Measurements from ENCODE around the gene PRKCH.

Gene PRKCH

DNA sequence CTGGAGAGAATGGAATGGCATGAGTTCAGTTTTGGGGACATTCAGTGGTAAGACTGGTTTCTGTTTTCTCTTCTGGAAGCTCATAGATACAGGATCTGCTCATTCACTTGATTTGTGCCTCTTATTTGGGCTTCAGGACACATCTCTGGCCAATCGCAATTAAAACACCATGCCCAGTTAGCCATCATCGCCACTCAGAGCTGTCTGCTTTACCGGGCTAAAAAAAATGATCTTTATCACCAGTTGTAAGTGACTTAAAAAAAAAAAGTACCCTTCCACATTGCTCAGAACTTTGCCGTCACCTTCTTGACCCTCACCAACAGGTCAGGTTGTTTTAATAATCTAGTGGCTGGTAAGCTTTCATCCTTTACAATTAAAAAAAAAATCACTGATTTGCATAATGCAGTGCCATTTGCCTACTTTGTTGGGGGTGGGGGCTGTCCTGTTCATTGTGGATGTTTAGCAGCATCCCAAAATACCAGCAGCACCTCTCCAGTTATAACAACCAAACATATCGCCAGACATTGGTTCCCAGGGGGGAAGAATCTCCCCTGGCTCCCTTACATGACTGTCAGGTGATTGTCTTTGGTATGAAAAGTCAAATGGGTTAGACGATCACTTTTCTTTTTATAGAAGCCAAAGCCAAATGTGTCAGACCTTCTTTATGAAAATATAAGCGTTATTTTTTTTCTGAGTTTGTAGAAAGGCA lies 150.1 kb downstream of the PRKCH start:
- DNase-seq (ENCODE audit: low read depth in 2 of 2) = no peak

- peak in 1 of 2 donors; percentile 29 for DNase-seq (ENCODE audit: low read depth in 2 of 2)
Observed at GRCh38 chr14:61472011-61472672, 150.8 kb downstream of the PRKCH start.

DNA sequence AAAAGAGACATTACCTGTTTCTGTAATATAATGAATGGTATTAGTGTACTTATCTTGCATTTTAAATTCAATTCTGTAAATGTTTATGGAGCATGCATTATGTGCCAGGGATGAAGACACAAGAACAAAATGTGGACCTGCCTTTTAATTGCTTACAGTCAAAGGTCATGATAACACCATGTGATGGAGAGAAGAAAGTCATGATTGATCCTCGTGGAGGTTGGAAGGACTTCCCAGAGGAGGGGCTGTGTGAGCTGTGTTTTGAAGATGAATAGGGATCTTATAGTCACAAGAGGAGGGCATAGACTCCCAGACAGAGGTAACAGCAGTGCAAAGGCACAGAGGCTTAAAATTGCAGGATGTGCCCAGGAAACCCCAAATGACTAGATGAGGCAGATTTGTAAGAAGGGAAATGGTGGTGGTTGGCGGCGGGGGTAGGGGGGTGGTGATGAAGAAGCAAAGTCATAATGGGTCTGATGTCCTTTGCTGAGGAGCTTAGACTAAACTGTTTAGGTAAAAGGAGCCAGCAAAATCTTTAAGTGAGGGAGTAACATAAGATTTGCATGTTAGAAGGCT lies 151.5 kb downstream of the PRKCH start:
- DNase-seq (ENCODE audit: low read depth in 2 of 2) = peak; percentile 52 to 58

- no peak for DNase-seq (ENCODE audit: low read depth in 2 of 2)
Observed at GRCh38 chr14:61474015-61474414, 152.6 kb downstream of the PRKCH start.

GRCh38 chr14:61474701-61475100 lies 153.3 kb downstream of the PRKCH start:
- DNase-seq (ENCODE audit: low read depth in 2 of 2) = no peak

DNA sequence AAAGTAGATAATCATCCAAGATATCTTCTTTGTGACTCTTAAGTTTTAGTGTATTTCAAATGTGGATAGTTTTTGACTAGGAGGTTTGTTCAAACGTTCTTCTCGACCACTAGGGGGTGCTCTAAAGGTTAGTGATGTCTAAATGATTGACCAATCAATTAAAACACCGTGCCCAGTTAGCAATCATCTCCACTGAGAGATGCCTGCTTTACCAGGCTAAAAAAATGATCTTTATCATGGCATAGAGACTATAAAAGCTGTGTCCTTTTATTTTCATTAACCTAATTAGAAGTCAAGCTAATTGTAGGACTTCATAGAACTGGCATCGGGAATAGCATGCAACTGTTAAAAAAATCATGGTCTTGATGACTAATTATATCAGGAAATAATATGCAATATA lies 153.9 kb downstream of the PRKCH start:
- DNase-seq (ENCODE audit: low read depth in 2 of 2) = no peak

- no peak for DNase-seq (ENCODE audit: low read depth in 2 of 2)
Observed at GRCh38 chr14:61476105-61476753, 154.8 kb downstream of the PRKCH start.

DNA sequence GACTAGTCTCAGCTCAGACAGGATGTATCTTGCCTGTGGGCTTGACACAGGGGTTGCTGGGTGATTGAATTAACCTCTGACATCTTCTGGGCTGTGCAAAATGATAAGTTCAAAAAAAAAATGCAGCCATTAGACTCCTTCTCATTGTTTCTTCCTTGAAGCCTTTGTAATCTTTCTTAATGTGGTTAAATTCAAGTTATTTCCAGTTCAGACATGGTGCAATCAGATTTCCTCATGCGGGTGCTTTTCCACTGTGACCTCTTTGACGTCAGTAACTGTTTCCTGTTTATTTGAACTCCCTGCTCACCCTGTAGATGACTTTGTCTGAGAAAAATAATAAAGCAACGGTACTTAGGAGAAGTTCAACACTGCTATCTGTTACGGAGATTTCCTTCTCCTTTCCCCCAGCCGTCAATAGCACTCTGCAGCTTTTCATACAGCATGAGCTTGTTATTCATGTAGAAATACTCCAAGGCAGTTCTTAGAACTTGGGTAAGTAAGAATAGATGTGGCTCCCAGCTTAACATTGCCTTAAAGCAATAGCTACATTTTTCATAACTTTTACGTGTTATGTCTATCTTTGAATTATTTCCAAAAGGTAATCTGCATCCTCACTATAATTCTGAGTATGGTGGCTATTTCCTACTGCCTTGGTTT lies 155.5 kb downstream of the PRKCH start:
- DNase-seq (ENCODE audit: low read depth in 2 of 2) = peak; percentile 45 to 65

DNA sequence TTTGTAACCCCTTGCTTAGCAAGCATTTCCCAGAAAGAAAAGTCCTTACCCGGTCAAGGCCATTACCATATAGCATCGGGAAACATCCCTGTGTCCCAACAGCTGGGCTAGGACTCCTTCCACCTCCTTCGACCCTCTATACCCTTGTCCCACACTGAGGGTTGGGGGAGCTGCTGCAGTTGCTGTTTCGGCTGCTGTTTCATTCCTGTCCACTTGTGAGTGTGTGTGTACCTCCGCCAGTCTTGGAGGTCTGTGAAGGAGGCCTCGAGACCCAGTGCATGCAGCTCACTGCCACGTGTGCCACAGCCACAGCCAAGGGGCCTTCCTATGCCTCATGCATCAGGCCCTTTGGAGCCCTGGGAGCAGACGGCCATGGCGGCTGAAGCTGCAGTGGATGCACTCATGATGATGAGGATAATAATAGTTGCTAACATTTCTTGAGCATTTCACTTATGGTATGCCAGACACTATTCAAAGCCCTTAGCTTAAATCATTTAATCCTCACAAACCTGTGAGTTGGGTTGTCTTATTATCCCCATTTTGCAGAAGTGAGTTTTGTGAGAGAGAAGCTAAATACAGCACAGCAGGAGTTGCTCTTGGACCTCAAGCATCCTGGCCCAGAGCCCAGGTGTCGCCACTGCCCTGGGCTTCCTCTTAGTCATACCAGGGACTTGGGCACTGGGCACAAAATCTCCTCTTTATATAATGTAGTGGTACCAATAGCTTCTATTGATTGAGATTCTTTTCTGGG lies 156.5 kb downstream of the PRKCH start:
- no peak for DNase-seq (ENCODE audit: low read depth in 2 of 2)

- no peak for DNase-seq (ENCODE audit: low read depth in 2 of 2)
Observed at GRCh38 chr14:61478971-61479473, 157.6 kb downstream of the PRKCH start.

- DNase-seq (ENCODE audit: low read depth in 2 of 2) = no peak
Observed at GRCh38 chr14:61479746-61480502, 158.5 kb downstream of the PRKCH start.

- DNase-seq (ENCODE audit: low read depth in 2 of 2) = no peak
Observed at GRCh38 chr14:61480704-61481285, 159.4 kb downstream of the PRKCH start.

DNA sequence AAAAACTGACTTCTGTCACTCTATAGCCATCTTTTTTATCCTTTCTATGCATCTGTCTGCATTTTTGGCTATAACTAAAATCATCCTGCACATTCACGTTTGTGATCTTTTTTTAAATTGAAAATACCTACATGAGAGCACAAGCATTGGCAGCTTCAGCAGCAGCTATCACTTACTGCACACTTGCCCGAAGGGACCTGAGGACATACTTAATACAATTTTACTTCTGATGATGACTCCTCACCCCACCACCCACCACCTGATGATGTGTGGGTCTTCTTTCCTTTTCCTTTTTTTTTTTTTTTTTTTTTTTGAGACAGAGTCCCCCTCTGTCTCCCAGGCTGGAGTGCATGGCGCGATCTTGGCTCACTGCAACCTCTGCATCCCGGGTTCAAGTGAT lies 160.3 kb downstream of the PRKCH start:
- no peak for DNase-seq (ENCODE audit: low read depth in 2 of 2)

DNA sequence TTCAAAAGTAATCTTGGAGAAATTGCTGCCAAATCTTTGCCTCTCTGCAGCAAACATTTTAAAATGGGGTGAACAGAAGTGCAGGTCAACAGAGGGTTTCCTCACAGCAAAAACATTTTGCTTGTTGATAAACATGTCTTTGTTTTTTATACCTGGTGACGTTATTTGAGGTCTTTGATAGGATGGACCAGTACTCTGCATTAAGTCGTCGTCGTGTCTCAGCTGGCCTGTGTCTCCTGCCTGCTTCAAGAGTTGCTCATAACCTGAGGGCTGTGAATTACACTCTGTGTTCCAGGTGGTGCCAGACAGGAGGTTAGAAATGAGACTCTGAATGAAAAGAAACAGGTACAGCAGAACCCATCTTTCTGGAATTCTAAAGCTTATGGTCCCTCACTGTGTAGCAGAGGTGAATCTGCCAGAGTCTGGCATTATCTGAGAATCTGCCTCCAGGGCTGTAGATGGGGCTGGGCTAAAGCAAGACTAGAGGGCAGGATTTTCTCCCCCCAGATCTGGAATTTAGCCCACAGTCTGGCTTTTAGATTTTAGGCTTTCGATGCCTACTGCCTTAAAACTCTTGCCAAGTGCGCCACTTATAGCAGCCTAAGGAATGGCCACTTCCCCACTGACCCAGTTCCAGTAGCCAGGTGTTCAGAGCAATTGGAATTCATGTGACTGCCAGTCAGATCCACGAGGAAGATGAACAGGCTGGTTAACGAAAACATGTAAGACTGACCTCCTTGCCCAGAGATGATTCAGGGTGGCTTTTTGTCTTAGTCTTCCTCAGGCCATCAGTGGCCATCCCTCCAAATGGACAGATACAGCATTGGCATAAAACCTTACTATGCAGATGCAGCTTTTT lies 161.2 kb downstream of the PRKCH start:
- DNase-seq (ENCODE audit: low read depth in 2 of 2) = no peak

DNA sequence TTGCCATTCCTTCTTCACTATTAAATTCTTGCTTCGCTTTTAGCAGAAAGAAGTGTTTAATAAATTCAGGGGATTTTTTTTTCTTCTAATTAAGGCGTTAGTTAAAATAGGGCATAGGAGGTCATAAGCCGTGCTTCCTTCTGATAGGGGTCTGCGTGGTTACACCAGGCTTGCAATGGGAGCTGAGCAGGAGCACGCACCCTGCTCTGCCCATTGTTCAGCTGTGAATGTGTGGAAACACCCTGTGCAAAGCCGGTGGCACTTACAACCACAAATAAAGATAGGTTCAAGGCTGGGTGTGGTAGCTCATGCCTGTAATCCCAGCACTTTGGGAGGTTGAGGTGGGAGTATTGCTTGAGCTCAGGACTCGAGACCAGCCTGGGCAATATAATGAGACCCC lies 162.1 kb downstream of the PRKCH start:
- no peak for DNase-seq (ENCODE audit: low read depth in 2 of 2)

DNA sequence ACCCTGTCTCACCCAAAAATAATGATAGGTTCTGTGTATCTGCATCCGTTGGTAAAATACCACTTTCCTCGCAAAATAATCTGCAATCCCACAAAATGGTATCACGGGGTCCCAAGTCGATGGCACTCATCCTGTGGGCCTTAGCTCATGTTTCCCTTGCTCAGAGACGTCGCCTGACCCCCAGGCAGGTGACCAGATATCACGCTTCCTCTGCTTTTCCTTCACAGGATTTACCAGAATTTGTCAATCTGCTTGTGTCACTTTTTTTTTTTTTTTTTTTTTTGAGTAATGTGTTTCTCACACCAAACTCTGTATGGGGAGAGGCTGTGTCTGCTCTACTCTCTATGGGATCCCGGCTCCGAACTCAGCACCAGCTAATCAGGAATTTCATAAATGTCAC lies 162.7 kb downstream of the PRKCH start:
- no peak for DNase-seq (ENCODE audit: low read depth in 2 of 2)

GRCh38 chr14:61484826-61485584 lies 163.6 kb downstream of the PRKCH start:
- no peak for DNase-seq (ENCODE audit: low read depth in 2 of 2)

DNA sequence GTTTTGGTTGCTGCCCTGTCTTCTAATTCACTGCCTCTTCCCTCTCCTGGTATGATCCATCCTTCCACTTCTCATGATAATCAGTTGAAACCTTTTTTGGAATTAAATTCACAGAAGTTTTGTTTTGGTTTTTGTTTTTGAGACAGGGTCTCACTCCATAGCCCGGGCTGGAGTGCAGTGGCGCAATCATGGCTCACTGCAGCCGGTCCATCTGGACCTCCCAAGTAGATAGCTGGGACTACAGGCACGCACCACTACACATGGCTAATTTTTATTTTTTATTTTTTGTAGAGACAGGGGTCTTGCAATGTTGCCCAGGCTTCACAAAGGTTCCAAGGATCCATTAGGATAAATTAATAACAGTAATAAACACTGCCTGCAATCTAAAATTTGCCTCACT lies 164.3 kb downstream of the PRKCH start:
- no peak for DNase-seq (ENCODE audit: low read depth in 2 of 2)
